ENCODE results near the gene LDLRAD3. TPM values are rescaled to one million over a fixed set of nuclear protein-coding genes. Genes with fewer than 3 reads are reported as not detected.
A peak's percentile ranks its signal among the peaks of the same experiment; 100 is the strongest.

LDLRAD3 gene
- total RNA-seq, 1 donor from 2014 or later: 7.7 TPM

DNA sequence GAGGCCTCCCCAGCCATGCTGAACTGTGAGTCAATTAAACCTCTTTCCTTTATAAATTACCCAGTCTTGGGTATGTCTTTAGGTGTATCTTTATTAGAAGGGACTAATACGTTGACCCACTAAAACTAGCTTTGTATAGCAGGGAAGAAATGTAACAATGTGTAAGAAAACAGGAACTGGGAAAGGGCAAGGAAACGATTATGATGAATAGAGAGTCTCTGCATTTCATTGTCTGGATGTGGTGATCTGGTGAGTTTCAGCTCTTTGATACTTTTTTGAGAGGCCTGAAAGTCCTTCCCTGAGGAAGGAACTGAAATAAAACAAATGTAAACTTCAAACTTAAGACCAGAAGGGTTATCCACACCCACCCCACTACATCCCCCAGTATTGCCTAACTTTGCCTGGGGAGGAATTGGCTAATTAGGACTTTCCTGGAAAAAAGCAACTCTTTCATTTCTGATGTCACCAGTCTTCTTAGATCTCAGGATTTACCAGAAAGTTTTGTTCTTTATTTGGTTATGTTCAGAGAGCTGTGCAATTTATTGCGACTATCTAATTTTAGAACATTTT is 119.0 kb downstream of the LDLRAD3 start:
- ATAC-seq (peak; percentile 9 to 23), DNase-seq (no peak)
- TF ChIP-seq, protein P1, sequence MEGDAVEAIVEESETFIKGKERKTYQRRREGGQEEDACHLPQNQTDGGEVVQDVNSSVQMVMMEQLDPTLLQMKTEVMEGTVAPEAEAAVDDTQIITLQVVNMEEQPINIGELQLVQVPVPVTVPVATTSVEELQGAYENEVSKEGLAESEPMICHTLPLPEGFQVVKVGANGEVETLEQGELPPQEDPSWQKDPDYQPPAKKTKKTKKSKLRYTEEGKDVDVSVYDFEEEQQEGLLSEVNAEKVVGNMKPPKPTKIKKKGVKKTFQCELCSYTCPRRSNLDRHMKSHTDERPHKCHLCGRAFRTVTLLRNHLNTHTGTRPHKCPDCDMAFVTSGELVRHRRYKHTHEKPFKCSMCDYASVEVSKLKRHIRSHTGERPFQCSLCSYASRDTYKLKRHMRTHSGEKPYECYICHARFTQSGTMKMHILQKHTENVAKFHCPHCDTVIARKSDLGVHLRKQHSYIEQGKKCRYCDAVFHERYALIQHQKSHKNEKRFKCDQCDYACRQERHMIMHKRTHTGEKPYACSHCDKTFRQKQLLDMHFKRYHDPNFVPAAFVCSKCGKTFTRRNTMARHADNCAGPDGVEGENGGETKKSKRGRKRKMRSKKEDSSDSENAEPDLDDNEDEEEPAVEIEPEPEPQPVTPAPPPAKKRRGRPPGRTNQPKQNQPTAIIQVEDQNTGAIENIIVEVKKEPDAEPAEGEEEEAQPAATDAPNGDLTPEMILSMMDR (IDR thresholded peaks at IDR 0.05): no peak
- H3K36me3 ChIP-seq: no peaks in the 10 kb centered on the region
- H3K9me3 ChIP-seq: peaks cover 9% of the 10 kb centered on the region
- no peak overlapping the region for H3K27ac ChIP-seq
- H3K4me3 ChIP-seq: no peak overlapping the region
- H3K27me3 ChIP-seq (ENCODE audit: low read depth): no peaks in the 10 kb centered on the region
- H3K4me1 ChIP-seq: no peaks in the 10 kb centered on the region
- intact Hi-C loops (cut with DNase I): no loop called here

DNA sequence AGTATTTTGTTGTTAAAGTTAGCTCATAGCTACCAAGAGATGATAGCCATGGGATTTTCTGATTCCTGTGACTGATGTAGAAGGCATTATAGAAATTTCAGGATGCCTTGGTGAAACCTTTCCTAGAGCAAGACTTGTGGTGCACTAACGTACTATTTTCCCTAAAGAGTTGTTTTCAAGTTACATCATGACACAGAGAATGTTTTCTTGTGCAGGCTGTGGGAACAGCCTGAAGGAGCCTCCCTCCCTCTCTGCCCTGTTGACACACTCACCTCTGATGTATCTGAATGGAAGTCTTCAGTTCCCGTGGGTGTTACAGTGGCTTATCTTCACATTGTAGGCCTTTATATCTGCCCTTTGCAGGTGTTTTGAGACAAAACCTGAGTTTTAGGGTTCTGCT is 121.6 kb downstream of the LDLRAD3 start:
- H3K9me3 ChIP-seq: peaks cover 9% of the 10 kb centered on the region
- no peaks in the 10 kb centered on the region for H3K36me3 ChIP-seq
- intact Hi-C loops (cut with DNase I): no loop called here
- no peaks in the 10 kb centered on the region for H3K4me1 ChIP-seq
- H3K27me3 ChIP-seq (ENCODE audit: low read depth): no peaks in the 10 kb centered on the region
- H3K4me3 ChIP-seq: no peak overlapping the region
- H3K27ac ChIP-seq: no peak overlapping the region
- DNase-seq (no peak), ATAC-seq (no peak)
- TF ChIP-seq, protein P1 (IDR thresholded peaks at IDR 0.05): no peak

DNA sequence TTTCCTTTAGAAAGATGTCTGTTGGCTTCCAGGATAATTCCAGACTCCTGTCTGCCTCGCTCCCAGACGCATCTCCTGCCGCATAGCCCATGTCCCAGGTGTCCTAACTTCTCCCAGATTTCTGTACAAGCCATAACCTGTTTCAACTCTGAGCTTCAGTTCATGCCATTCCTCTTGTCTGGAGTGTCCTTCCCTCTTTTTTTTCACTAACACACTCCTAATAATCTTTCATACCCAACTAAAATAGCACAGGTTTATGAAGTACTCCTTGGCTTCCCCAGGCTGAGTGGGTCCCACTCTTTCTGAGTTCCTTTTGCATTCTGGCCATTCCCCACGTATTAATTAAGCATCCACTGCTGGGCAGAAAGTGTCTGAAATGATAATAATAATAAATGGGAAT is 123.0 kb downstream of the LDLRAD3 start:
- intact Hi-C loops (cut with DNase I): no loop called here

DNA sequence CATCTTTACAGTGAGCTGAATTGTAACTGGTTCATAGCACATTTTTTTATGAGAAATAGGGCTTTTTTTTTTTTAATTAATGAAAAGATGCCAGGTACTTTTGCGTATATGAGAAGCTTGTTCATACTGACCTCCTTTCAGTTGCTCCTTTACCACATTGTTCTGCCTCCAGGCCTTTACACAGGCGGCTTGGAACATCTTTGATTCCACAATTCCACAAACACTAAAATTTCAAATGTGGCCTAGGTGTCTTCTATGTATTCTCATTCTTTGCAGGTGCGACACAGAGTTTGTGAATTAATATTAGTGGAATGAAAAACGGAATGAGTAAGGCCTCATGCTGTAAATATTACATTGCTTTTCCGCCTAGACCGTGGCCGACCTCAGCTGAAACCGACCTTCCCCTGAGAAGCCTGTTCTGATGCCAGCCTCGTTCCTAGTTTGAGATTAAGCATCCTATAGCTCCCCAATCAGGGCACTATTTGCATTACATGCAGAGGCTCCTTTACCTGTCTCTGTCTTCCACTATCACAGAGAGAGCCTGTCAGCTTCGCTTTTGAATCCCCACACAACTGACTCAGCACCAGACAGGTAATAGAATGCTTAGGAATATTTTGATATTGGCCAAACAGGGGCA is 125.8 kb downstream of the LDLRAD3 start:
- H3K9me3 ChIP-seq: peaks cover 9% of the 10 kb centered on the region
- ATAC-seq: no peak
- no peak for DNase-seq
- intact Hi-C loops (cut with DNase I): no loop called here
- TF ChIP-seq, protein P1 (IDR thresholded peaks at IDR 0.05): no peak
- no peak overlapping the region for H3K27ac ChIP-seq
- no peaks in the 10 kb centered on the region for H3K27me3 ChIP-seq (ENCODE audit: low read depth)
- H3K4me1 ChIP-seq: peaks cover 7% of the 10 kb centered on the region
- no peak overlapping the region for H3K4me3 ChIP-seq
- H3K36me3 ChIP-seq: no peaks in the 10 kb centered on the region

More for the DNA sequence above, 123.0 kb downstream of the LDLRAD3 start:
- Histone ChIP-seq H3K36me3 (no peaks in the 10 kb centered on the region), H3K27me3 (ENCODE audit: low read depth) (no peaks in the 10 kb centered on the region), H3K4me1 (no peaks in the 10 kb centered on the region), H3K27ac (no peak overlapping the region), H3K4me3 (no peak overlapping the region), H3K9me3 (peaks cover 9% of the 10 kb centered on the region)
- TF ChIP-seq, protein P1 (IDR thresholded peaks at IDR 0.05): no peak
- DNase-seq (no peak), ATAC-seq (no peak)

DNA sequence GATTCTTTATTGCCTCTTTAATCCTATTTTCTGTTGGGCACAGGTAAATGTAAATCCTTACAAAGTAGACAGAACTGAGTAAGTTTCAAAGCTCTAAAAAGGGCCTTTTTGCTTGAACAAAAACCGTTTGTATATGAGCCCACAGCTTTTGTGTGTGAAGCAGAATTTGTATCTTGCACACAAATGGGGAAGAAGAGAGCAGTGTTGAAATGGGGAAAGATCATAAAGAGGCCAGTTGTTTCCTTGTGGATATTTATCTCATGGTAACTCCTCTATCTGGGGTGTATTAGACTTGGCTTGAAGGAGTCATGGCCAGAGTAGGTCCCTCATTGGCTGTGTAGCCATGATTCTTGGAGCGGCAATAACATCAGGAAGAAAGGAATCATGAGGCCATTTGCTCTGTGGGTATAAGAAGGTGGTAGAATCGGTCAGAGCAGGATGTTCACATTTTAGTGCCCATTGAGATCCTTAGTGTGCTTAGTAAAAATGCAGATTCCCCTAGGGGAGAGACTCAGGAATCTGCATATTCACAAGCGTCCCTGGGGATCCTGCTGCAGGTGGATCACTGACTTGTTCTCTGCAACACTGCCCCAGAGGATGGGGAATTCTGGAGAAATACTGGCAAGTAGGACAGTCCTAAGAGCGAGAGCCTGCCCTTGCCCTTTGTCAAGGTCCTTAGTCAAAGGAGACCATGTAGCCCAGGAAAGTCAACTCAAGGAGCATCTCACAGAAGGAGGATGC is 126.5 kb downstream of the LDLRAD3 start:
- no peaks in the 10 kb centered on the region for H3K27me3 ChIP-seq (ENCODE audit: low read depth)
- DNase-seq (no peak), ATAC-seq (peak in 1 of 2 donors; percentile 27)
- intact Hi-C loops (cut with DNase I): no loop called here
- H3K9me3 ChIP-seq: peaks cover 9% of the 10 kb centered on the region
- H3K4me3 ChIP-seq: no peak overlapping the region
- no peak overlapping the region for H3K27ac ChIP-seq
- no peaks in the 10 kb centered on the region for H3K36me3 ChIP-seq
- H3K4me1 ChIP-seq: peaks cover 11% of the 10 kb centered on the region
- TF ChIP-seq, protein P1 (IDR thresholded peaks at IDR 0.05): no peak

All from lower lobe of right lung (tissue), 2 donors.